GM18907 (cell line): Measurements from ENCODE around the gene PRDX2.

Experiments
- ATAC-seq: cut with Tn5 transposase; IDR thresholded peaks from one replicate; pipeline ENCODE4 v1.9.1; 2021; ENCODE audit warnings: mild to moderate bottlenecking, moderate library complexity; ENCODE audit not compliant: unreplicated experiment

PRDX2 gene

DNA sequence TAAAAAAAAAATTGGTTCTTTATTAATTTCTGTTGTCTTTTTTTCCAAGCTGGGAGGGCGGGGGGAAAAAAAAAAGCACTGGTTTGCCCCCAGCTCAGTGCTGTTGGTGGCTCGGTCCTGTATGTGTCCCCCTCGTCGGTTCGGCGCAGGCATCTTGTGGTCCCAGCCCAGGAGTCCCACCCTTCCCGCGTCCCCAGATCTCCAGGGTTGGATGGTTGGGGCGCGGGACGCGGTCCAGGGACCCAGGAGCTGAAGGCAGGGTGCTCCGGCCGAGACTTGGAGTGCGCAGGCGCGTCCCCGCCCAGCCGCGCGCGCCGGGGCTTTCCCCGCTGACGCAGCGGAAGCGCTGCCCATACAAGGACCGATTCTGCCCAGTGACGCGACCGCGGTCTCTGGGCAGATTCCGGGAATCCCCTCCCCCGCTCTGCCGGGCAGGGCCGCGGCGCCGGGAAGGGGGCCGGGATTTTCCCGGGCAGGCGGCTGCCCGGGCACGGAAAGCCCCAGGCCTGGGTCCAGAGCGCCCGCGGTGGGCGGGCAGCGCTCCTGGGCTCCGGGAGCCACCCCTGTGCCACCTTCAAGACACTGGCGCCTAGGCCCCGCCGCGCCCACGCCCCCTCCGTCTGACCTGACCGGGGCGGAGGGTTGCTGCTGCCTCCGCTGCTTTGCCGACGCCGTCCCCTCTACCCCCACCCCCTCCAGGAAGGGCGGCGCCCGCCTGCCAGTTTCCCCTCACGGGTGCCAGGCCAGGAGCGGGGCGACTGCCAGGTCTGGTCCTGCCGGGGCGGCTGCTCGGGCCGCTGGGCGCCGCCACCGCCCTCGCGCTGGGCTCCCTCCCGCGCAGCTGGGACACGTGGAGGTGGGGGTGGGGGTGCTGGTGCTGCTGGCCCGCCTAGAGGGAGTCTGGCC lies 8.1 kb downstream of the PRDX2 start:
- peak; percentile 36 for ATAC-seq

DNA sequence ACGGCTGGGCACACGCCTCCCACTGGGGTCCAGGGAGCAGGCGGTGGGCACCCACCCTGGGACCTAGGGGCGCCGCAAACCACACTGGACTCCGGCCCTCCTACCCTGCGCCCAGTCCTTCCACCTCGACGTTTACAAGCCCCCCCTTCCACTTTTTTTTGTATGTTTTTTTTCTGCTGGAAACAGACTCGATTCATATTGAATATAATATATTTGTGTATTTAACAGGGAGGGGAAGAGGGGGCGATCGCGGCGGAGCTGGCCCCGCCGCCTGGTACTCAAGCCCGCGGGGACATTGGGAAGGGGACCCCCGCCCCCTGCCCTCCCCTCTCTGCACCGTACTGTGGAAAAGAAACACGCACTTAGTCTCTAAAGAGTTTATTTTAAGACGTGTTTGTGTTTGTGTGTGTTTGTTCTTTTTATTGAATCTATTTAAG lies 8.7 kb downstream of the PRDX2 start:
- no peak for ATAC-seq

DNA sequence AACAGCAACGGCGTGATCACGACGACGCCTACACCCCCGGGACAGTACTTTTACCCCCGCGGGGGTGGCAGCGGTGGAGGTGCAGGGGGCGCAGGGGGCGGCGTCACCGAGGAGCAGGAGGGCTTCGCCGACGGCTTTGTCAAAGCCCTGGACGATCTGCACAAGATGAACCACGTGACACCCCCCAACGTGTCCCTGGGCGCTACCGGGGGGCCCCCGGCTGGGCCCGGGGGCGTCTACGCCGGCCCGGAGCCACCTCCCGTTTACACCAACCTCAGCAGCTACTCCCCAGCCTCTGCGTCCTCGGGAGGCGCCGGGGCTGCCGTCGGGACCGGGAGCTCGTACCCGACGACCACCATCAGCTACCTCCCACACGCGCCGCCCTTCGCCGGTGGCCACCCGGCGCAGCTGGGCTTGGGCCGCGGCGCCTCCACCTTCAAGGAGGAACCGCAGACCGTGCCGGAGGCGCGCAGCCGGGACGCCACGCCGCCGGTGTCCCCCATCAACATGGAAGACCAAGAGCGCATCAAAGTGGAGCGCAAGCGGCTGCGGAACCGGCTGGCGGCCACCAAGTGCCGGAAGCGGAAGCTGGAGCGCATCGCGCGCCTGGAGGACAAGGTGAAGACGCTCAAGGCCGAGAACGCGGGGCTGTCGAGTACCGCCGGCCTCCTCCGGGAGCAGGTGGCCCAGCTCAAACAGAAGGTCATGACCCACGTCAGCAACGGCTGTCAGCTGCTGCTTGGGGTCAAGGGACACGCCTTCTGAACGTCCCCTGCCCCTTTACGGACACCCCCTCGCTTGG lies 9.3 kb downstream of the PRDX2 start:
- ATAC-seq = no peak

DNA sequence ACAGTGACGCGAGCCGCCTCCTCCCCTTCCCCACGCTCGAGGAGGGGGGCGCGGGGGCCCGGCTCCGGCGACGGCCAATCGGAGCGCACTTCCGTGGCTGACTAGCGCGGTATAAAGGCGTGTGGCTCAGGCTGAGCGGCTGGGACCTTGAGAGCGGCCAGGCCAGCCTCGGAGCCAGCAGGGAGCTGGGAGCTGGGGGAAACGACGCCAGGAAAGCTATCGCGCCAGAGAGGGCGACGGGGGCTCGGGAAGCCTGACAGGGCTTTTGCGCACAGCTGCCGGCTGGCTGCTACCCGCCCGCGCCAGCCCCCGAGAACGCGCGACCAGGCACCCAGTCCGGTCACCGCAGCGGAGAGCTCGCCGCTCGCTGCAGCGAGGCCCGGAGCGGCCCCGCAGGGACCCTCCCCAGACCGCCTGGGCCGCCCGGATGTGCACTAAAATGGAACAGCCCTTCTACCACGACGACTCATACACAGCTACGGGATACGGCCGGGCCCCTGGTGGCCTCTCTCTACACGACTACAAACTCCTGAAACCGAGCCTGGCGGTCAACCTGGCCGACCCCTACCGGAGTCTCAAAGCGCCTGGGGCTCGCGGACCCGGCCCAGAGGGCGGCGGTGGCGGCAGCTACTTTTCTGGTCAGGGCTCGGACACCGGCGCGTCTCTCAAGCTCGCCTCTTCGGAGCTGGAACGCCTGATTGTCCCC lies 10.1 kb downstream of the PRDX2 start, which contains the start of gene JUNB:
Gene JUNB (plus strand): TSS at position 142 of the 706 bp plus-strand sequence. CDS start 286 bp downstream, at position 428.
- ATAC-seq = peak; percentile 34

DNA sequence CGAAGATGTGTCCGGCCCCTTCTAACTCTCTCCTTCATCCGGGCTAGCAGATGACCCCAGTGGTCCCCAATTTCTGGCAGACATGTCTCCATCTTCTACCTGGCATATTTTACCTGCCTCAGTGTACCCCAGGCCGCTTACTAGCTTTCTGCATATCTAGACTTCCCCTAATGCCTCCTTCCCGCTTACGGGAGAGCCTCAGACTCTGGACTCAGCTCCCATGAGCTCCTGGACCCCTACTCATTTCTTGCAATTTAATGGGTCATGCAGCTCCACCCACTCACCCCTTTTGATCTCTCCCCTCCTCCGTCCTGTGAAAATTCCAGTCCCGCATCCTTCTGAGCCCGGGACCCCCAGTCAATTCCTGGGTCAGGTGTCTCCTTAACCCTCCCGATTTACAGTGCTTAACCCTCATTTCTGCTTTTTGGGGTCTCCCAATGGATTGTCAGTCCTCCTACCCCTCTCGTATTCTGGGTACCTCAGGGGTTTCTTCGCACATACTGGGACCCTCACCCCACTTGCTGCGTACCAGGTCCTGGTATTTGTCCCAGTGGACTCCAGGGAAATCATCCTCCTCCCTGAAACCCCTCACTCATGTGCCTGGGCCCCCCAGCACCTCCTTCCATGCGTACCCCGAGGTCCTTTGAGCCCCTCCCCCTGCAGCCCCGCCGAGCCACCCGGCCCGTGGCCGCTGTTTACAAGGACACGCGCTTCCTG lies 10.8 kb downstream of the PRDX2 start:
- ATAC-seq = no peak

- ATAC-seq = peak; percentile 36
Observed at GRCh38 chr19:12789904-12790619, 11.5 kb downstream of the PRDX2 start.

DNA sequence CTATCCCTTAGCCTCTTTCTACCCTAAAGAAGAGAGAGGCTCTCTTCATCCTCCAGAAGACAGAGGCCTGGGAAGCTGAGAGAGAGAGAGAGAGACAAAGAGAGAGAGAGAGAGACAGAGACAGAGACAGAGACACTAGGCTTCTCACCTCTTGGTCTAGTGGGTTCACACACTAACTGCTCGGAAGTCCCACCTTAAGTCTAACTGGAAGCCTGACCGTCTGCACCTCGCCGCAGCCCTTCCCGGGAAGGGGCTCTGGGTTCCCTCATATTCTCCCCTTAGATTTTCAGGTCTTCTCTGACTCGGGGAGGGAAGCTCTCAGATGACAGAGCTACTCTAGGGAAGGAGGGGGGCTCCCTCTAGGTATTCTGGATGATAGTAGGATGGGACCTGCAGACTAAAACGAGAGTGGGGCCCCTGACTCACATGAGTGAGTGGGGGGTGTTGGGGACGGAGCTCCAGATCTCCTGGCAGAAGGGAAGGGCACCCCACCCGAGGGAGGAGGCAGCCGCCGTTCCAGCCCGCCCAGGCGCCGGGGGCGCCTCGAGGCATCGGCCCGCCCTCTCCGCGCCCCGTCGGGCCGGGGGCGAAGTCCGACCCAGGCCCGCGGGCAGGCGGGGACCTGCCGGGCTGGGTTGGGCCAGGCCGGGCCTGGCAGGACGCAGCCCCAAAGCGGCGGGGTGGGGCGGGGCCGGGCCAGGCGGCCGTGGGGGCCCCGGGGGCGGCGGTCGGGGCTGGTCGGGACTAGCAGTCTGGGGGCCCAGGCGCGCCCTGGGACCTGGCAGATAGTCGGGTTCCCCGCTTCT lies 12.3 kb downstream of the PRDX2 start:
- ATAC-seq = peak; percentile 0

DNA sequence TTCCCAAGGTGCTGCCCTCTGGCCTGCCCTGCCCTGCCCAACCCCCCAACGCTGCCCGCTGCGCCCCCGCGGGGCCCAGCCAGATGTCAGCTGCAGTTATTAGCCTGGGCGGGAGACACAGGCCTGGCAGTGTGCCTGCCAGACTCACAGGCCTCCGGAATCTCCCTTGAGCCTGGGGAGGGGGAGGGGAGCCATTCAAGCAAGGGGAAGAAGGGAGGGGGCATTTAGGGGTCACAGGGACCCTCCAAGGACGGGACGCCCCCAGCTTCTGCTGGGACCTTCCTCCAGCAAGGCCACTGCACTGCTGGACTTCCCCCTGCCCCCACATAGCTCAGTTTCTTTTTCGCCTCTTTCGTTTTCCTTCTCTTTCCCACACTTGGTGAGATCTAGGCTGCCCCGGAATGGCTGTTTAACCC lies 12.9 kb downstream of the PRDX2 start:
- ATAC-seq = no peak

DNA sequence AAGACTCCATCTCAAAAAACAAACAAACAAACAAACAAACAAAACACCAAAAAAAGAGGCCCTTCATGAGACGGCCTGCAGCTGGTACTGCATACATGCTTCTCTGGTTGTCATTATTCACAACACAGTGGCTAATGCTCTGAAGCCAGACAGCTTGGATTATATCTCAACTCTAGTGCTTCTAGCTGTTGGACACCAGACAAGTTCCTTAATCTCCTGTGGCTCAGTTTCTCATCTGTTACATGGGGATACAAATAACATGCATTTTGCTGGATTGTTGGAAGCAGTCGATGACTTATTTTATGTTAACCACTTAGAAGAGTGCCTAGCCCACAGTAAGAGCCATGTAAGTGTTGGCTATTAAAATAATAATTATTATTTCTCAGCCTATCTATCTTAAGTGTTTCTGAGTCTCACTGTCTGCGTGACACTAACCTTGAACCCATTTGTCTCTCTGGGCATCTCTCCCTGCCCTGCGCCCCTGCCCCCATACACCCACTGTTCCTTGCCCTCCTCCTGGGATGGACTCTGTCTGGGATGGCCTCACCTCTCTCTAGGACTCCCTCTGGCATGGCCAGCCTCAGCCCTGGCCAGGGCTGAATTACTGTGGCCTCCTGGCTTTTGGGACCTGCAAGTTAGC lies 13.4 kb downstream of the PRDX2 start:
- no peak for ATAC-seq

GRCh38 chr19:12787458-12787857 lies 14.1 kb downstream of the PRDX2 start:
- ATAC-seq = no peak

DNA sequence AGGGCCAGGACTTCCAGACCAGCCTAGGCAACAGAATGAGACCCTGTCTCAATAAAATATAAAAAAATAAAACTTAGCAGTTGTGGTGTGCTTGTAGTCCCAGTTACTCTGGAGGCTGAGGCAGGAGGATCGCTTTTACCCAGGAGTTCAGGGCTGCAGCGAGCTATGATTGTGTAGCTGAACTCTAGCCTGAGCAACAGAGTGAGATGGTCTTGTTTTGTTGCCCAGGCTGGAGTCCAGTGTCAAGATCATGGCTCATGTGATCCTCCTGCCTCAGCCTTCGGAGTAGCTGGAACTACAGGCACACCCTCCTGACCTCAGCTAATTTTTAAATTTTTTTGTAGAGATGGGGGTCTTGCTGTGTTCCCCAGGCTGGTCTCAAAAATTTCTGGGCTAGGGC lies 14.6 kb downstream of the PRDX2 start:
- no peak for ATAC-seq

DNA sequence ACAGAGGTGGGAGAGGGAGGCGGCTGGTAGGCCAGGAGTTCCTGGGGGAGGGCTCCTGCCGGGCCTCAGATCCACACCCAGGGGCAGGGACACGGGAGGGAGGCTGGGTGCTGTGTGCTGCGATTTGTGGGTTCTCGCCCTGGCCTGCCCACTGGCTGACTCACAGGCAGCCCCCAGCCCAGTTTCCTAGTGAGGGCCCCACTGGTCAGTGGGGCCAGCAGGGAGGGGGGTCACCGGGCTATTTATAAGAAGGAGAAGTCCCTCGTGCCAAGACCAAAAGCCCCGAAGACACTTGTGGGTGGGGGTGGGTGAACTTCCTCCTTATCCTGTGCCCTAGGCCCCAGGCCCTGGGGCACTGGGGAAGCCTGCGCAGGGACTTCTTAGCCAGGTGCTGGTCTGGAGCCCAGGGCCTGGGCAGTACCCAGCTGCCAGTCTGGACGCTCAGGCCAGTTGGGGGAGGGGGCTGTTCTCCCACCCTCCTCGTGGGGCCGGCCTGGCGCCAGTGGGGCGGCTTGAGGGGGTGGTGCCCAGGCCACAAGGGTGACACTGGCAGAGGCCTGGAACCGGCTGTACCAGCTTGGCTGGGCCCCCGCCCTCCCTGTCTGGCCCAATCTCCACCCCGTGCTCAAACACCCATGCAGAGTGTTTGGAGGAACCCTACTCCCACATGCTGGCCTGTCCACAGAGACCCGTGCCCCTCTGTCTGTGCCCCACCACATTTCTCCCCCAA lies 15.3 kb downstream of the PRDX2 start:
- ATAC-seq = no peak

GRCh38 chr19:12785431-12786031 lies 16.1 kb downstream of the PRDX2 start:
- ATAC-seq = no peak

- no peak for ATAC-seq
Observed at GRCh38 chr19:12784871-12785430, 16.6 kb downstream of the PRDX2 start.

- ATAC-seq = no peak
Observed at GRCh38 chr19:12784394-12784870, 17.2 kb downstream of the PRDX2 start.

- no peak for ATAC-seq
Observed at GRCh38 chr19:12783849-12784393, 17.7 kb downstream of the PRDX2 start.
